MCF 10A (cell line): ENCODE results near the gene RNF217. TPM values are rescaled to one million over a fixed set of nuclear protein-coding genes. Genes with fewer than 3 reads are reported as not detected.

Experiments
- BruUV-seq: library from RNA; stranded (reverse); fragments of 400-500 nt; replicated peaks from 2 replicates; lab custom pipeline; 2021; lab: Mats Ljungman, UMichigan
- CTCF ChIA-PET: fragments of 300-600 bp; sonication (Branson Sonifier 250); formaldehyde crosslinking; extraction: SDS; loops from one replicate; lab custom pipeline; 2021; ENCODE audit warnings: antibody characterized with exemption, inconsistent platforms; lab: Yijun Ruan, JAX
- POLR2A ChIA-PET: fragments of 300-600, 350-650 bp; sonication (Branson Sonifier 250); formaldehyde crosslinking; extraction: SDS; loops from one replicate; lab custom pipeline; 2020; ENCODE audit warnings: antibody characterized with exemption, inconsistent platforms; lab: Yijun Ruan, JAX
- DNase-seq: peaks from one replicate; pipeline ENCODE4 v3.0.0-alpha.2; 2018; ENCODE audit not compliant: unreplicated experiment
- H3K27ac Mint-ChIP-seq: one replicate; pipeline ENCODE4 v1.8.0; 2022; ENCODE audit warnings: mild to moderate bottlenecking, low read depth, mixed read lengths; ENCODE audit not compliant: unreplicated experiment
- H3K27me3 Mint-ChIP-seq: one replicate; pipeline ENCODE4 v1.8.0; 2022; ENCODE audit warnings: mixed read lengths; ENCODE audit not compliant: insufficient read depth, unreplicated experiment
- H3K36me3 Mint-ChIP-seq: one replicate; pipeline ENCODE4 v1.8.0; 2022; ENCODE audit warnings: mild to moderate bottlenecking, moderate library complexity, mixed read lengths; ENCODE audit not compliant: insufficient read depth, unreplicated experiment
- H3K4me1 Mint-ChIP-seq: one replicate; pipeline ENCODE4 v1.8.0; 2022; ENCODE audit warnings: mixed read lengths; ENCODE audit not compliant: insufficient read depth, unreplicated experiment
- H3K4me3 Mint-ChIP-seq: one replicate; pipeline ENCODE4 v1.8.0; 2022; ENCODE audit warnings: mild to moderate bottlenecking, moderate library complexity, mixed read lengths; ENCODE audit not compliant: unreplicated experiment
- H3K9me3 Mint-ChIP-seq: one replicate; pipeline ENCODE4 v1.8.0; 2022; ENCODE audit warnings: mixed read lengths; ENCODE audit not compliant: unreplicated experiment
- CTCF ChIP-seq: fragments of 200-600 bp; IDR thresholded peaks from one replicate; pipeline ENCODE4 v1.8.0; 2022; ENCODE audit warnings: antibody characterized with exemption, mild to moderate bottlenecking; ENCODE audit not compliant: unreplicated experiment
- intact Hi-C: fragments of 100-400 bp; cut with micrococcal nuclease; formaldehyde crosslinking; loops from 2 replicates; pipeline ENCODE4 v1.14.1; 2022
- total RNA-seq: library from RNA; stranded (reverse); gene quantifications from 2 replicates; pipeline ENCODE4 v1.2.3, GENCODE V29; 2022

The RNF217 gene
- total RNA-seq, 1 experiment from 2014 or later = 24.8 TPM

GRCh38 chr6:124977067-124977908 is 15.1 kb downstream of the RNF217 start:
- no peak for DNase-seq
- intact Hi-C loops = no loop called here
- H3K27ac Mint-ChIP-seq = peak overlapping the region; percentile 80
- no peak for TF ChIP-seq CTCF
- no TSS peak for BruUV-seq
- POLR2A ChIA-PET = interaction anchor here (0.7 to 3.7 kb wide), 13 partner anchors 8 to 117 kb away, joined by 3 to 19 read pairs (median 4); partner anchors contain the start of gene RNF217
- peaks cover 12% of the 10 kb centered on the region for H3K9me3 Mint-ChIP-seq
- H3K36me3 Mint-ChIP-seq = peaks cover 40% of the 10 kb centered on the region
- peaks cover 23% of the 10 kb centered on the region for H3K4me1 Mint-ChIP-seq
- H3K4me3 Mint-ChIP-seq = no peak overlapping the region
- CTCF ChIA-PET = interaction anchor here (0.7 to 1.6 kb wide), 5 partner anchors 10 to 215 kb away, joined by 3 to 4 read pairs (median 3); no protein-coding TSS in a partner anchor
- H3K27me3 Mint-ChIP-seq = no peaks in the 10 kb centered on the region

- no TSS peak for BruUV-seq
- DNase-seq = no peak
- intact Hi-C loops = no loop called here
- Mint-ChIP-seq H3K27ac (no peak overlapping the region), H3K27me3 (no peaks in the 10 kb centered on the region), H3K9me3 (peaks cover 12% of the 10 kb centered on the region), H3K4me1 (peaks cover 25% of the 10 kb centered on the region), H3K36me3 (peaks cover 35% of the 10 kb centered on the region), H3K4me3 (no peak overlapping the region)
- TF ChIP-seq CTCF = no peak
- POLR2A ChIA-PET = interaction anchor here (0.5 to 3.0 kb wide), 5 partner anchors 15 to 169 kb away, joined by 3 to 9 read pairs (median 3); no protein-coding TSS in a partner anchor
- CTCF ChIA-PET = interaction anchor here (0.6 to 1.6 kb wide), 6 partner anchors 13 to 1311 kb away, joined by 3 to 5 read pairs (median 3); no protein-coding TSS in a partner anchor
Measured at GRCh38 chr6:124978451-124979293, 16.4 kb downstream of the RNF217 start.

- BruUV-seq = no TSS peak
- no peak for DNase-seq
- CTCF ChIA-PET = interaction anchor here (0.6 to 1.1 kb wide), 3 partner anchors 15 to 1312 kb away, joined by 3 to 5 read pairs (median 4); no protein-coding TSS in a partner anchor
- H3K9me3 Mint-ChIP-seq = peaks cover 12% of the 10 kb centered on the region
- H3K36me3 Mint-ChIP-seq = peaks cover 35% of the 10 kb centered on the region
- intact Hi-C loops = no loop called here
- H3K4me3 Mint-ChIP-seq = no peak overlapping the region
- H3K27me3 Mint-ChIP-seq = no peaks in the 10 kb centered on the region
- no peak overlapping the region for H3K27ac Mint-ChIP-seq
- no peak for TF ChIP-seq CTCF
- POLR2A ChIA-PET = interaction anchor here (0.8 to 3.0 kb wide), 3 partner anchors 16 to 30 kb away, joined by 3 to 9 read pairs (median 4); no protein-coding TSS in a partner anchor
- H3K4me1 Mint-ChIP-seq = peaks cover 30% of the 10 kb centered on the region
Measured at GRCh38 chr6:124979294-124979678, 17.0 kb downstream of the RNF217 start.
